Cortex of kidney (tissue), 1 donor: ENCODE measurements around the gene NRL.

ENCODE experiments used
- DNase-seq: peaks from one replicate; lab custom pipeline; 2025; lab: John Stamatoyannopoulos, UW

The NRL gene

DNA sequence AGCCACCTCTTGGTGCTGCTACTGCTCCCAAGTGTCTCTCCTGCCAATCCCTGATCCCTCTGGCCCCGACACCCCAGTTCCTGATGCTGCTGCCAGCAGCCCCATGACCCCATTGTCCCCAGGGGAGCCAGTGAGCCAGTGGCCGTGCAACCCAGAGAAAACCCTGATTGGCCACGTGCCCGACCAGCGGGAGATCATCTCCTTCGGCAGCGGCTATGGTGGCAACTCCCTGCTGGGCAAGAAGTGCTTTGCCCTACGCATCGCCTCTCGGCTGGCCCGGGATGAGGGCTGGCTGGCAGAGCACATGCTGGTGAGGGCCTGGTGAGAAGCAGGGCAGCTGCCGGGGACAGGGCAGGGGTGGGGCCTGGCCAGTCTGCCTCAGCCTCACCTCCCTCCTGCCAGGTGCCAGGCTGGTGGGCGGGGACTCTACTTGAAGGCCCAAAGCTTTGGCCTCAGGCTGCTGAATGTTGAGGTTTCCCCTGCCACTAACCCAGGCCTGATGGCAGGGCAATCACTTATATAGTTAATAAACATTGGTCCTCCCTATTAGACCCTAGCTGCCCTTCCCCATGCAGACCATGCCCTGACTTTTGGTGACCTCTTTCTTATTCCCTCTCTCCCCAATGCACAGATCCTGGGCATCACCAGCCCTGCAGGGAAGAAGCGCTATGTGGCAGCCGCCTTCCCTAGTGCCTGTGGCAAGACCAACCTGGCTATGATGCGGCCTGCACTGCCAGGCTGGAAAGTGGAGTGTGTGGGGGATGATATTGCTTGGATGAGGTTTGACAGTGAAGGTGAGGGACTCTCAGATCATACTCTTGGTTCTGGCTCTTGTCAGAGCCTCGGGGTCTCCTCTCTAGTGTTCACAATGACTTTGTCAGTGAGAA lies 15.6 kb downstream of the NRL start:
- no peak for DNase-seq

- DNase-seq: no peak
These were observed 16.4 kb downstream of the NRL start for GRCh38 chr14:24098229-24098926.

DNA sequence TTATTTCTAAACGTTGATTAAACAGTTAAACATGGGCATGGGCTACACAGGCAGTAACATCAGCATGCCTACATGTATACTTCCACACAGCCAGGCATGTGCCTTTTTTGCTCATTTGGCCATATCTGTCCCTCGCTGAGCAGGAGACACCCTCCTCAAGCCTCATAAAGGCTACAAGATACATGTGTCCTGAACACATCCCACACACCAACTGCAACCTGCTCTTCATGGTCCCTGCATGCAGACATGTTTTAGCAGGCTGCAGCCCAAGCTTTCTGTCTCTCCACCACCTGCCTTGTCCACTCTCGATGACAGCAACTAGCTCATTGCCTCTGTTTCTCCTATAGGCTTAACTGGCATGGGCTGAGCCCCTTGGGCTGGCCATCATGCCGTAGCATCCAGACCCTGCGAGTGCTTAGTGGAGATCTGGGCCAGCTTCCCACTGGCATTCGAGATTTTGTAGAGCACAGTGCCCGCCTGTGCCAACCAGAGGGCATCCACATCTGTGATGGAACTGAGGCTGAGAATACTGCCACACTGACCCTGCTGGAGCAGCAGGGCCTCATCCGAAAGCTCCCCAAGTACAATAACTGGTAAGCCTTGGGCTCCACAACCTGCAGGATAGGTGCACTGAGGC lies 18.1 kb downstream of the NRL start:
- no peak for DNase-seq

- no peak for DNase-seq
These were observed 19.3 kb downstream of the NRL start for GRCh38 chr14:24095271-24096068.

DNA sequence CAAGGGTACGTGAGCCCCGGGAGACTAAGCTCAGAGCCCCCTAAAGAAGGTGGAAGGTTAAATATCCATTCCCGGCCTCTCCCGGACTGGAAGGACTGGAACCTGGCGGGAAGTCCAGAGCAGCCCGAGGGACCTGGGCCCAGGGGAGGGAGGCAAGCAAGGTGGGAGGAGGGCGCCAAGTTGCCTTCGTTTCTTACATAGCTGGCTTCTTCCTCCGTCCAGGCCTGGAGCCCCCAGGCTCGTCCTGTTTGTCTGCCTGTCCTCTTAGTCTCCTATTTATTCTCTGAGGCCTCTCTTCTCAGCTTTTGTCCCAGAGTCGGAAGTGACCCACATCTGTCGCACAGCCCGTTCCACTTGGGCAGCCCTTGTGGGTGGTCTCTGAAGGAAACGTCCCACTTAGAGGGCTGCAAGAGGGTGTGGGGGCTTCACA lies 19.9 kb downstream of the NRL start:
- DNase-seq: no peak

DNA sequence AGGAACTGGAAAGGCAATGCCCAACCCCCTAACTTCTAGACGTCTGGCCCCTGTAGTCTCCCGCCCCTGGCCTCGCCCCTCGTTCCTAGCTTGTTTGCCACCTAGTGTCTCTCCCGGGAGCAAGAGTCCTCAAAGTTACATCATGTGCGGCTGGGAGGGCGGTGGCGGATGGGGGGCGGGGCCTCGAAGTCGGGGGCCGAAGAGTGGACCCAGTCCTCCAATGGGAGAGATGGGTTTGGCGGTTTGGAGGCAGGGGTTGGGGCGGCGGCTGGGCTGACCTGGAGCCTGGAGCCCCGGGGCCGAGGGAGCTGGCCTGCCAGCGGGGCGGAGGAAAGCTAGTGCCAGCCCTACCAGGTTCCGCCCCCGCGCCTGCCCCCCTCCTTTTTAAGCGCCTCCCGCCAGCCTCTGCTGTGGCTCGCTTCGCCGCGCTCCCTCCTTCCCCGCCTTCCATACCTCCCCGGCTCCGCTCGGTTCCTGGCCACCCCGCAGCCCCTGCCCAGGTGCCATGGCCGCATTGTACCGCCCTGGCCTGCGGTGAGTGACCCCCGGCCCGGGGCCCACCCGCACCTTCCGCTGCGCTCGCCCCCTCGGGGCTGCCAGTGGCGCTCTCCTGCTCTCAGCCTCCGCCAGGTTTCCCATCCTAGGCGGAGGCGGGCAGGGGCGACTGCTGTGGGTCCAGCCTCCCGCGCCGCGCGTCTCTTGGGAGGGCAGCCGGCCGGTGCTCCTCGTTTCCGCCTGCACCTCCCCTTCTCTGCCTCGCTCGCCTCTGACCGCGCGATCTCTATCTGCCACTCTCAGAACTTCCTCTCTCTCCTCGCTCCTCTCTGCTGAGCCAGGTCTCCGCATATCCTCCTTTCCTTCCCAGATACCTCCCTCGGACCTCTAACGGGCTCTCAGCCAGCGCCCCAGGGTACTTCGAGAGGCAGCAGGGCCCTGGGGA lies 20.6 kb downstream of the NRL start, which contains the start of gene PCK2:
Gene PCK2 (plus strand): TSS at position 411 of the 940 bp plus-strand sequence. CDS start 95 bp downstream, at position 506.
- no peak for DNase-seq

DNA sequence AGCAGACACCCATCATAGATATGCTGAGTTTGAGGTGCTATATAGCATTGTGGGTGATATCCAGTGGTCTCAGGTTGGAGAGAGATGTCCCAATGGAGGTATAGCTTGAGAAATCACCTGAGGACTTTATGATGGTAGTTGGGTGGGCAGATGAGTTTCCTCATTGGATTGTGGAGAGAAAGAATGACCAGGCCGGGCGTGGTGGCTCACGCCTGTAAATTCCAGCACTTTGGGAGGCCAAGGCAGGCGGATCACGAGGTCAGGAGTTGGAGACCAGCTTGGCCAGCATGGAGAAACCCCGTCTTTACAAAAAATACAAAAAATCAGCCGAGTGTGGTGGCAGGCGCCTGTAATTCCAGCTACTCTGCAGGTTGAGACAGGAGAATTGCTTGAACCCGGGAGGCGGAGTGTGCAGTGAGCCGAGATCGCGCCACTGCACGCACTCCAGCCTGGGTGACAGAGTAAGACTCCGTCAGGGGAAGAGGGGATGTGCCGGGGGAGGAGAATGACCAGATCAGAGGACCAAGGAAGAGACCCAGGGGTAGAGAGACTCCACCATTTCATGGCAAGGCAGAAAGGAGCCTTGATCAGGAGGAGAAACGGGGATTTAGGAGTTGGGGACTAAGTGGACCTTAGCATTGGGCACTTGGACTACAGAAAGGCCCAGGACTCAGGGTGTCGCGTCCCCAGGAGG lies 21.4 kb downstream of the NRL start:
- DNase-seq: no peak

DNA sequence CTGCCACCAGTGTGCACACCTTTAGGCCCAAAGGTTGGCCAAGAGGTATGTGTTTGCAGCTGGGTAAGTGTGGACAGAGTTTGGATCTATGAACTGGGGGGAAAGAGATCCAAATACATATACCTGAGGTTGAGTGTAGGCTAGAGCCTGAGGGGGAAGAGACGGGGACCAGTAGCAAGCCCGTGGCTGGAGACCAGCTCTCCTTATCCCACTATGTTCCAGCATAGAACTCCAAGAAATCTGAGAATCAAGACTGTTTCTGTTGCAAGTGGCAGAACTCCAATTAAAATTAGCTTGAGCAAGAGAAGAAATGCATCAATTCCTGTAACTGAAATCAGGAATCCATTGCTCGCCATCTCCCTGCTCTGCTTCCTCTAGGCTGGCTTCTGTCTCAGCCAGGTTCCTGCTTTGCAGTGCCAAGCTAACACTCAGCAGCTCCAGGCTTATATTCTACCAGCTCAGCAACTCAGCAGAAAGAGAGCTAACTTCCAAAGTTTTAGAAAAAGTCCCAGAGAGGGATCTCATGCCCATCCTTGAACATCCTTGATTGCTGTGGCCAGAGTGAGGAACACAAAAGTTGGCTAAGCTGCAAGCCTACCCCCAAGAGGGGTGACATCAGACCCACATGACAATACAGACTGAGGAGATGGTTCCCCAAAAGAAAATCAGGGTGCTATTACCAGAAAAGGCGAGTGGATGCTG lies 22.1 kb downstream of the NRL start:
- no peak for DNase-seq

DNA sequence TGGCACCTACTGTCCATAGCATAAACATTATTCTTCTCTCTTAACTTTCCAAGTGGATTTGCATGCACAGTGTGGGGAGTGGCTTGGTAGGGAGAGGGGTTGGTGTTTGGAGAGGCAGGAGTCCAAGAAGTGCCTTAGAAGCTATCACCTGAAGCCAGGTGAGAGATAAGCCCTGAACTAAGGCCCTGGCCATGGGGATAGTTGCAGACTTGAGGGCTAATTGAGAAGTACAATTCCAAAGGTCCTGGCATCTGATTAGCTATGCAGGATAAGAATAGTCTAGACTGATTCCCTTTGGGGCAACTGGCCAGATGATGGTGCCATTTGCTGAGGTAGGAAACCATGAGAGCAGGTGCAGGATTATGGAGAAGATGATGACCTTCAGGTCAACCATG lies 22.6 kb downstream of the NRL start:
- DNase-seq: no peak

DNA sequence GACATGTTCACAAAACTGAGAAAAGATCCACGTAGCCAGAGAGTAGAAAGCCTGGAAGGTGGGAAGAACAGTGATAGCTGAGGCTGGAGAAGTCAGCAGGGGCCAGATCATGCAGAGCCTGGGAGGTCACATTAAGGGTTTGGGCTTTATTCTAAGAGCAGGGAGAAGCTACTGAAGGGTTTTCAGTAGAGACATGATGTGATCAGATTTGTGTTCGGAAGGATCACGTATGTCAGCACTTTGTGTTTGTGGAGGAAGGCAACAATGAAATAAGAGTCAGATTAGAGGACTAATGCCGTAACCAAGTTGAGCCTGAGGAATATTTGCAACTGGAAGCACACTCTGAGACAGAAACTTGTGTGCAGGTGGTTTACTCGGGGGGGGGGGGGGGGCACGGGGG lies 24.9 kb downstream of the NRL start:
- no peak for DNase-seq

GRCh38 chr14:24088095-24088494 lies 26.7 kb downstream of the NRL start:
- DNase-seq: no peak

GRCh38 chr14:24087004-24087403 lies 27.7 kb downstream of the NRL start:
- no peak for DNase-seq

DNA sequence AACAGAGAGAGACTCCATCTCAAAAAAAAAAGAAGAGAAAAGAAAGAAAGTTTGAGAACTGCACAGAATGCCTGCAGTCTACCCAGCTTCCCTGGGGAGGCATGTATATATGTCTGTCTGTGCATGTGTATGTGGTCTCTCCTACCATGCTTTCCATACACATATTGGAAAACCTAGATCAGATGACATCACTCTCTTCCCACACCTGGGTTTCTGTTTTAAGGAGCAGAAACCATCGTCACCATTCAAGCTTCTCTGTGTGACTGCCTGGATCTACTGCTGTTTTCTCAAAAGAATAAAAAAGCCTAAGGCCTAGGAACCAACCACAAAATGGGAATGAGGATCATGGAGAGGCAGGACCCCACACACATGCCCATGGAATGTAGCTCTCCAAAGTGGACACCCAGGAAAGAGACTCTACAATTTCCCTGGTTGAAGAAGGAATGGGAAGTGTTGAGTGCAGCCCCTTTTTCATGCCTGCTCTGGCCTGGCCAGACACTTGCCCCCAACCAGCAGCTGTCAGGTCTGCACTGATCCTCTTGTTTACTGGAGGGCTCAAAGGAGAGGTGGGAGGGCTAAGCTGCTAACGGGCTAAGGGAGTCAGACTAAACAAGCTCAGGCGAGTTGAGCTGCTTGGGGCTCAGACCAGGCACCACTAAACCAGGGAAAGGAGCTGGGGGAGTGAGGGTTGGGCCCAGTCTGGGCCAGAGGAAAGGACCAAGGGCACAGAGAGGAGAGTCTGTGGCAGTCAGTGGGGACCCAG lies 28.4 kb downstream of the NRL start:
- DNase-seq: no peak

GRCh38 chr14:24085215-24085614 lies 29.5 kb downstream of the NRL start:
- DNase-seq: no peak

DNA sequence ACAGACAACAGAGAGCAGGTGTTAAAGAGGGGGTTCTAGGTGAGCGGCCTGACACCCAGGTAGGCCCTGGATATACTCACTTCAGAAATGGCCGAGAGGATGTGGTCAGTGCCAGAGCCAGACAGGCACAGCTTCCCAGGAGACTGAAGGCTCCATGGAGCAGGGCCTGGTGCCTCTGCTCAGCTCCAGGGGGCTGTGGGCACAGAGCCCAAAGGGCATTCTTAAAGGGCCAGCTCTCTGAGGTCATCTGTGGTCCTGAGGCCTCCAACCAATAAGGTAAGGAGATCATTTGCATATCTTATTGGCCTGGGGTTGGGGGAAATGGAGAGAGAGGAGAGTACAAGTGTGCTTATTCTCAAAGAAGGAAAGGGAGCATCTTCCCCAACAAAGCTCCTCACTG lies 30.3 kb downstream of the NRL start:
- no peak for DNase-seq

GRCh38 chr14:24083462-24083861 lies 31.3 kb downstream of the NRL start:
- DNase-seq: no peak

- DNase-seq: no peak
These were observed 32.2 kb downstream of the NRL start for GRCh38 chr14:24082411-24083080.

- no peak for DNase-seq
These were observed 33.0 kb downstream of the NRL start for GRCh38 chr14:24081739-24082211.
